HK-2 (cell line): ENCODE measurements around the gene TSBP1.

Source experiments
- DNase-seq: peaks from one replicate; pipeline ENCODE4 v3.0.0-alpha.2; 2018; ENCODE audit not compliant: unreplicated experiment

Gene TSBP1, protein sequence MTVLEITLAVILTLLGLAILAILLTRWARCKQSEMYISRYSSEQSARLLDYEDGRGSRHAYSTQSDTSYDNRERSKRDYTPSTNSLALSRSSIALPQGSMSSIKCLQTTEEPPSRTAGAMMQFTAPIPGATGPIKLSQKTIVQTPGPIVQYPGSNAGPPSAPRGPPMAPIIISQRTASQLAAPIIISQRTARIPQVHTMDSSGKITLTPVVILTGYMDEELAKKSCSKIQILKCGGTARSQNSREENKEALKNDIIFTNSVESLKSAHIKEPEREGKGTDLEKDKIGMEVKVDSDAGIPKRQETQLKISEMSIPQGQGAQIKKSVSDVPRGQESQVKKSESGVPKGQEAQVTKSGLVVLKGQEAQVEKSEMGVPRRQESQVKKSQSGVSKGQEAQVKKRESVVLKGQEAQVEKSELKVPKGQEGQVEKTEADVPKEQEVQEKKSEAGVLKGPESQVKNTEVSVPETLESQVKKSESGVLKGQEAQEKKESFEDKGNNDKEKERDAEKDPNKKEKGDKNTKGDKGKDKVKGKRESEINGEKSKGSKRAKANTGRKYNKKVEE

GRCh38 chr6:32371803-32372202 is at the start of gene TSBP1:
TSBP1 (minus strand) TSS chr6:32371903; CDS start chr6:32371706, 197 bp downstream.
- DNase-seq = no peak

DNA sequence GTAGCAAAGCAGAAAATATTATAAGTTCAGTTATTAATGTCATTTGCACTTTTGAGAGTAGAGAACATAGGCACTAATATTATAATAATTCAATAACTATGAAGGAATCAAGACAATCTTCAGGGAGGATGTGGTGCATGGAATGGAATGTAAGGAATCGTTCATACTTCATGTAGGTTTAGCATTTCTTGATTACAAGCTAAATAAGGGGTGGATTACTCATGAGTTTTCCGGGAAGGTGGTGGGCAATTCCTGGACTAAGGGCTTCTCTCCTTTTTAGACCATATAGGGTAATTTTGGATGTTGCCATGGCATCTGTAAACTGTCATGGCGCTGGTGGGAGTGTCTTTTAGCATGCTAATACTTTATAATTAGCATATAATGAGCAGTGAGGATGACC is 44.3 kb upstream of the TSBP1 start:
- no peak for DNase-seq

DNA sequence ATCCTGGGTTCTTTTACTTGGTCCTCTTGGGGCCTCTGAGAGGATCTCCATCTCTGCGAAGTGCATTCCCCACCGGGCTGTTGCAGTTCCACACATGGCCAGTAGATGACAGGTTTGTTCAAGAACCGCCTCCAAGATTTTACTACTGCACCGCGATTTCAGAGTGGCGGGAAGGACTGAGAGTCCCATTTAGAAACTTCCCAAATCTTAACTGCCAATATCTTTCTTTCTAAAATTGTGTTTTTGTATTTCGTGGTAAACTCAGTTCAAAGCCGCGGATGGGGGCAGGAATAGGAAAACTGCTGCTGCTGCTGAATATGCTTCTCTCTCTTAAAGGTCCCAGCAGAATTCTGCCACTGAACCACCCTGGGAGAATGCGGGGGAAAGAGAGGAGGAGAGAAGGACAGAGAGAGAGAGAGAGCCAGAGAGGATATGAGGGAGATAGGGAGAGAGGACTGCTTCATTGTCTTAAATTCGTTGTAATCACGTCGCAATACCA is 43.9 kb upstream of the TSBP1 start:
- DNase-seq = peak; percentile 59

- peak; percentile 81 for DNase-seq
These were observed 41.8 kb upstream of the TSBP1 start for GRCh38 chr6:32413427-32414047.

- no peak for DNase-seq
These were observed 40.0 kb upstream of the TSBP1 start for GRCh38 chr6:32411566-32412327.

DNA sequence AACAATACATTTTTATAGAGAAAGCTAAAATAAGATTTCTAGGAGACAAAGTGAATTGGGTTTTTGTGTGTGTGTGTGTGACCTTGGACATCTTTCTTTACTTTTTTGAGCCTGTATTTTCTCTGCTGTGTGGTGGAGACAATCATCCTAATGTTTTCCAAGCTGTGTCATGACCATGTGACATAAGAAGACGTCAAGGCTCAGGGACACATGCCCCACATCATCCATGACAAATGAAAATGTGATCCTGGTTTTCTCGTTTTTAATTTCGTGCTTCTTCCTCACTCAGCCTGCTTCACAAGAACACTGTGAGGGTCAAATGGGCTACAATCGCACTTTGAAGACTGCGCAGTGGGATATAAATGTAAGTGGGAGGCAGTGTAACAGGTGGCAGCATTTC is 39.2 kb upstream of the TSBP1 start:
- DNase-seq = no peak

DNA sequence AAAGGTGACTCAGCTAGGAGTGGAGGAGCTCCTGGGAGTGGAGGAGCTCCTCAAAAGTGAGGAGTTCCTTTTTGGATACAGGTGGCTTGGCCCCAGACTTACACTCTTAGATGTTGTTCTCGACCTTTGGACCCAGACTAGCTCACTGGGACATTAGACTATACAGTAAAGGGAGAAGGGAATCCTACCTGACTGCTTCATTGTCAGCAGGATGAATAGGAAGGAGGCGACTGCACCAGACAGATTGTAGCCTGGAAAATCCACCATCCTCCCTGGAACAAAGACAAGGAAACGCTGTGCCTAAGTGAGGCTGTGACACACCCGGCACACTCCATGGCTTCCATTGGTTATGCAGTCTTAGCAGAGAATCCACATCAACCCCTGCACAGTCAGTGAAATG is 35.2 kb upstream of the TSBP1 start, which contains the start of gene BTNL2:
BTNL2 (minus strand) TSS at position 325 of the 400 bp plus-strand sequence; CDS start at position 267, 58 bp downstream.
- no peak for DNase-seq

DNA sequence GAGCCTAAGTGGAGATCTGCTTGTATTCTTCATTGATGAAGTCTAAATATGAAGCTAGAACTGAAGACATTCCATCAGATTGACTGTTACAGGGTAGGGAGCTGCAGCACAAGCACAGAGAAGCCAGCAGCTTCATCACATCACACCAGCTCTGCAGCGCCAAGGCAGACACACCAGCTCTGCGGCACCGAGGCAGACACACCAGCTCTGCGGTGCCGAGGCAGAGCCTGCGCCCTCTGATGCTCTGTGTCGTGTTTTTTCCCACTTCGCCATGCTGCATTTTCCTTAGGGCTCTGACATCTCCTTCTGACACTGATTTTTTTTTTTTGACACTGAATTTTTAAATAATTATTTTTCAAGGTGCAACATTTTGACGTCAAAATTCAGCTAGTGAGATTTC is 34.5 kb upstream of the TSBP1 start:
- DNase-seq = no peak

- DNase-seq = no peak
These were observed 34.0 kb upstream of the TSBP1 start for GRCh38 chr6:32405656-32406055.

- no peak for DNase-seq
These were observed 31.1 kb upstream of the TSBP1 start for GRCh38 chr6:32402812-32403211.

GRCh38 chr6:32401284-32401963 is 29.7 kb upstream of the TSBP1 start:
- DNase-seq = no peak

GRCh38 chr6:32397252-32397920 is 25.7 kb upstream of the TSBP1 start:
- no peak for DNase-seq

DNA sequence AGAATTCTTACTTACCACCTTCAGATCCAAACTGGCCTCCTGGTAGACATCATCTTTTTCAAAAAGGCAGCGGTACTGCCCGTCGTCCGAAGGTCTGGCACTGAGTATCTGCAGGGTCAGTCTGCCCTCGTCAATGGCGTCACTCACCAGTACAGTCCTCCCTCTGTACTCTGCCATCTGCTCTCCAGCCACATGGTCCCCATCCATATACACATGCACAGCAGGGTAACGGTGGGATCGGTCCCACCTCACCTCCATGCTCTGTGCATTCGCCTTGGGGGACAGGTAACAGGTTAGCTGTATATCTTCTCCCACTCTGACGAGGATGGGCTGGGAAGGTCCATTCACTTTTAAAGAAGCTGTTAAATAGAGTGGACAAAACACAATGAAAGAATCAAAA is 24.3 kb upstream of the TSBP1 start:
- no peak for DNase-seq

DNA sequence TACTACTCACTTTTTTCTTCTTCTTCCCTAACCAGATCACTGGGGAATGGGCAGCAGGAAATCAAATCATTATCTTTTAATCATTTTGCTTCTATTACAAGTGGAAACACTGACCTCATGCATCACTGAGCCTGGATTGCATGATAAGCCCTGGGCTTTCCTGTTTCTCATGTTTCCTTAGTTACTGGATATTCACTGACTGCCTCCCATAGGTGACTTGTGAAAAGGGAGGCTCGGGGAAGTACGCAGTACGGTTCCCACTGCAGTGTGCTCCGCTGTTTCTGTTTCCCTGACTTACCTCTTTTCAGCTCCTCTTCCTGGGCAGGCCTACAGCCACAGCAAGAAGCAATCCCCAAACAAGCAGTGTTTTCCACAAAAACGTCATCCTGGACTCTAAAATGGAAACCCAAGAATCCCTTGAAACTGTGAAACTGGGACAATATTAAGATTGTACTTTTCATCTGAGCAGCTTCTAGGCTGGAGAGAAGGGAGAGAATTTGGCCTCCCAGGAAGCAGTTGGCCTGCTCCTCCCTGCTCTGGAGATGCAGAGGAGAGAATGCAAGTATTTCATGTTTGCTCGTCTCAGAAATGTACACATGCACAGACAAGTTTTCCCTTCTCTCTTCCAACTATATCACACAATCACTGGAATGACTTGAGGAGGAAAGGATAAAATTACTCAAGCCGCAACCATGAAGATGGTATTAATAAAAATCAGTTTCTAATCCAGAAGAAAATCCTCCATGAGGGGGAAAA is 22.1 kb upstream of the TSBP1 start:
- DNase-seq = no peak

DNA sequence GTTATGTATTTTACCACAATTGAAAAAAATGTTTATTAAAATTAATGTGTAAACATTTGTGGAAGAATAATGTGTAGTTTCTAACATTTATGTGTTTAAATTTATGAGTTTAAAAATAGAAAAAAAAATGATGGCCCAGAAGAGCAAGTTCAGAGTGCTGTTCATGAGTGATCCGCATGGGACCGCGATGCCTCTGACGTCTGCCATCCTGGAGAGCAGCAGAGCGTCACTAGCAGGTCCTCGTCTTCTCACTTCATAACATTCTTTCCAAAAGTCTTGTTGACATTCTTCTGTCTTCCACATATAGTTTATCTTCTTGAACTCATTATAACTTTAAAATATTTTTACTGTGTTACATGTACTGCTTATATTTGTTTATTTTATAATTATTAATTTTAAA is 19.8 kb upstream of the TSBP1 start:
- DNase-seq = no peak

DNA sequence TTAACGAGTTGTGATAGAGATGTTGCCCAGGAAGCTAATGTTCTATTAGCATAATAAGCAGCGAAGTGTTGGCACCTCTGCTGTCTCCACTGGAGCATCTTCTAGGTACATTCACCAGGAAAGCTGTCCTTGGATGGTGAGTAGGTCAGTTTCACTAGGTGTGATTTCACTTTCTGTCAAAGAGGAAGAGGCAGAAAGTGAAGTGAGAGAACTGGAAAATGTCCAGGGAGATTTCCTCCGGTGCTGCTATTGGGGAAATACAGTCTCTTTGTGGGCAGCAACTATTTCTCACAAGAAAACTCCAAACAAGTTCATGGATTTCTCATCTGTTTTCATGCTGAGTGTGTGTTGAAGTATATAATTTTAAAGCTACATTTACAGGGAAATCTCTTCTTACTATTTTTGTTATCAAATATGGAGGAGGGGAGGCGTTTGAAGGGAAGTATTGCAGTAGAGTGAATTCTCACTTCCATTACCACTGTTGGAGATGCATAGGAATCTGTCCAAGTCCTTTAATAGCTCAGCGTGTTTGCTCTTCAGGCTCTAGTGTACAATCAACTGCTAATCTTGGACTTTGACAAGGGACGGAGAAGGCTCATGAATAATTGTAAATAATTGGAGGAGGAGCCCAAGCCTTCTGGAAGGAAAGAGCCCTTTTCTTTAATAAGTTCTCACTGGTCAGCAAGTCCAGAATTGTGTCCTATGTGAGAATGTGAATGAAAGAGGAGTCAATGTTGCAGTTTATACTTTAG is 16.1 kb upstream of the TSBP1 start:
- DNase-seq = no peak

DNA sequence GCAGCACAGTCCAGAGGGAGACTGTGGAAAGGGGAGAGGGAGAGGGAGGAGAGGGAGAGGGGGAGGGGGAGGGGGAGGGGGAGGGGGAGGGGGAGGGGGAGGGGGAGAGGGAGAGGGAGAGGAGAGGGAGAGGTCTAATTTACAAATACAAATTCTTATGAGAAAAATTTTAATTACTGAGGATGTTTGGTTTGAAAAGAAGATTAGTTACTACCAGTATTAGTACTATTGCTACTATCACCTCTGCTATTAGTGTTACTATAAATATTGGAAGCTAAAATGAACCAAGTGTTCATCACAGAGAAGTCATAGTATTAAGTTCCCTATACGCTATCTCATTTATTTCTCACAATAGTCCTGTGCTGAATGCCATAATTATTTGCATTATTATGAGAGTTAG is 14.3 kb upstream of the TSBP1 start:
- DNase-seq = no peak

GRCh38 chr6:32382757-32383420 is 11.2 kb upstream of the TSBP1 start:
- no peak for DNase-seq

GRCh38 chr6:32379545-32379944 is 7.8 kb upstream of the TSBP1 start:
- no peak for DNase-seq
